Measurements from ENCODE around the gene DNAJC27. TPM values are rescaled to one million over a fixed set of nuclear protein-coding genes. Genes with fewer than 3 reads are reported as not detected.

The DNAJC27 gene
- total and polyA plus RNA-seq, 2 donors (not counting 1 experiment from before 2014, with no cell fraction given): 6.0 to 16.6 TPM

- H3K4me1 ChIP-seq (ENCODE audit: control insufficient read depth in 2 of 2, insufficient read depth in 2 of 2, low read length in 2 of 2): peaks cover 8 to 15% of the 10 kb centered on the region in 2 donors
- no peaks in the 10 kb centered on the region for H3K9me3 Mint-ChIP-seq (ENCODE audit: insufficient read depth)
- peak overlapping the region; percentile 94 for H3K4me2 ChIP-seq (replicated peaks; ENCODE audit: low read depth, low read length, poor library complexity, severe bottlenecking)
- ChIA-PET CTCF (no interaction called here), POLR2A (no interaction called here)
- H3K27me3 Mint-ChIP-seq: no peaks in the 10 kb centered on the region
- H3K27me3 ChIP-seq (replicated peaks in 1 of 4; ENCODE audit: control extremely low read depth in 1 of 4, control insufficient read depth in 3 of 4, insufficient read depth in 4 of 4, low read length in 3 of 4): no peaks in the 10 kb centered on the region
- peaks cover 28% of the 10 kb centered on the region for H3K79me2 ChIP-seq (ENCODE audit: control insufficient read depth, insufficient read depth, low read length)
- no peak for ATAC-seq (ENCODE audit: low read depth)
- intact Hi-C loops (cut with micrococcal nuclease): loop anchor here (1.0 to 10.0 kb wide), 9 partner anchors 71 to 1814 kb away; partner anchors contain the start of genes ADGRF3, CENPA, CENPO and DTNB
- peak overlapping the region; percentile 97 to 100 for H3K27ac ChIP-seq (ENCODE audit: low read length in 2 of 2)
- H3K9ac ChIP-seq (ENCODE audit: low read length): peak overlapping the region; percentile 100
- H3K36me3 ChIP-seq (replicated peaks in 1 of 2; ENCODE audit: control extremely low read depth in 1 of 2, control insufficient read depth in 1 of 2, extremely low read depth in 1 of 2, insufficient read depth in 2 of 2, low read length in 1 of 2): peaks cover 0 to 7% of the 10 kb centered on the region in 2 experiments
- H3K4me3 Mint-ChIP-seq: peak overlapping the region; percentile 97
- TF ChIP-seq EZH2 (IDR thresholded peaks at IDR 0.05; ENCODE audit: borderline replicate concordance, insufficient read depth, low read depth, low read length, poor library complexity, severe bottlenecking) (no peak), CTCF (IDR thresholded peaks at IDR 0.05) (no peak)
- WGBS (ENCODE audit: insufficient coverage): 0% methylated on average over 22 of the region's 23 CpGs
- DNase-seq: no peak
- H3K27ac Mint-ChIP-seq: peak overlapping the region; percentile 100
- H3K4me1 Mint-ChIP-seq: peaks cover 14% of the 10 kb centered on the region
- H2AFZ ChIP-seq (ENCODE audit: insufficient read depth, low read depth, low read length, poor library complexity, severe bottlenecking): peak overlapping the region; percentile 90
- H4K20me1 ChIP-seq (ENCODE audit: control insufficient read depth, insufficient read depth, low read length, poor library complexity, severe bottlenecking): no peaks in the 10 kb centered on the region
- peak overlapping the region; percentile 73 to 85 (median 82) for H3K4me3 ChIP-seq (ENCODE audit: control extremely low read depth in 1 of 5, extremely low read depth in 1 of 5, insufficient read depth in 1 of 5, low read depth in 2 of 5, low read length in 4 of 5)
- no peaks in the 10 kb centered on the region for H3K9me3 ChIP-seq (ENCODE audit: control extremely low read depth in 1 of 3, control insufficient read depth in 2 of 3, insufficient read depth in 1 of 3, low read length in 2 of 3)
Observed at GRCh38 chr2:24971286-24971535, 544 bp downstream of the DNAJC27 start.

GRCh38 chr2:24970483-24971285 is 1.1 kb downstream of the DNAJC27 start:
- Histone ChIP-seq H3K27ac (ENCODE audit: low read length in 2 of 2) (peak overlapping the region; percentile 97 to 100), H4K20me1 (ENCODE audit: control insufficient read depth, insufficient read depth, low read length, poor library complexity, severe bottlenecking) (no peaks in the 10 kb centered on the region), H3K4me1 (ENCODE audit: control insufficient read depth in 2 of 2, insufficient read depth in 2 of 2, low read length in 2 of 2) (peaks cover 8 to 15% of the 10 kb centered on the region in 2 donors), H3K9me3 (ENCODE audit: control extremely low read depth in 1 of 3, control insufficient read depth in 2 of 3, insufficient read depth in 1 of 3, low read length in 2 of 3) (no peaks in the 10 kb centered on the region), H3K4me3 (ENCODE audit: control extremely low read depth in 1 of 5, extremely low read depth in 1 of 5, insufficient read depth in 1 of 5, low read depth in 2 of 5, low read length in 4 of 5) (peak overlapping the region; percentile 73 to 85 (median 82)), H2AFZ (ENCODE audit: insufficient read depth, low read depth, low read length, poor library complexity, severe bottlenecking) (peak overlapping the region; percentile 90), H3K4me2 (replicated peaks; ENCODE audit: low read depth, low read length, poor library complexity, severe bottlenecking) (peak overlapping the region; percentile 94), H3K27me3 (replicated peaks in 1 of 4; ENCODE audit: control extremely low read depth in 1 of 4, control insufficient read depth in 3 of 4, insufficient read depth in 4 of 4, low read length in 3 of 4) (no peaks in the 10 kb centered on the region), H3K36me3 (replicated peaks in 1 of 2; ENCODE audit: control extremely low read depth in 1 of 2, control insufficient read depth in 1 of 2, extremely low read depth in 1 of 2, insufficient read depth in 2 of 2, low read length in 1 of 2) (peaks cover 0 to 12% of the 10 kb centered on the region in 2 experiments), H3K79me2 (ENCODE audit: control insufficient read depth, insufficient read depth, low read length) (peaks cover 26% of the 10 kb centered on the region), H3K9ac (ENCODE audit: low read length) (peak overlapping the region; percentile 100)
- no peak for TF ChIP-seq CTCF (IDR thresholded peaks at IDR 0.05)
- TF ChIP-seq EZH2 (IDR thresholded peaks at IDR 0.05; ENCODE audit: borderline replicate concordance, insufficient read depth, low read depth, low read length, poor library complexity, severe bottlenecking): no peak
- WGBS (ENCODE audit: insufficient coverage): 90% methylated on average over 16 of the region's 27 CpGs
- Mint-ChIP-seq H3K4me3 (peak overlapping the region; percentile 97), H3K27me3 (no peaks in the 10 kb centered on the region), H3K4me1 (peaks cover 14% of the 10 kb centered on the region), H3K9me3 (ENCODE audit: insufficient read depth) (no peaks in the 10 kb centered on the region), H3K27ac (peak overlapping the region; percentile 100)
- intact Hi-C loops (cut with micrococcal nuclease): loop anchor here (1.0 to 10.0 kb wide), 9 partner anchors 72 to 1814 kb away; partner anchors contain the start of genes ADGRF3, CENPA, CENPO and DTNB
- DNase-seq: no peak
- no peak for ATAC-seq (ENCODE audit: low read depth)
- POLR2A ChIA-PET: interaction anchor here (0.9 kb wide), 1 partner anchor 159 kb away, joined by 3 read pairs; no protein-coding TSS in a partner anchor
- CTCF ChIA-PET: interaction anchor here (1.1 kb wide), 1 partner anchor 561 kb away, joined by 3 read pairs; no protein-coding TSS in a partner anchor

Data from B cell (primary cell).